GM12873 (cell line): Measurements from ENCODE around the gene IL11RA.

Experiments
- CTCF ChIP-seq: IDR thresholded peaks from 2 replicates; pipeline ENCODE4 v1.5.1; 2012; ENCODE audit warnings: low read depth, mild to moderate bottlenecking, moderate library complexity, low read length, control low read depth; ENCODE audit not compliant: insufficient read depth; ENCODE audit errors: missing control alignments

The IL11RA gene

GRCh38 chr9:34644766-34645314, 7.1 kb upstream of the IL11RA start:
- TF ChIP-seq CTCF, result no peak

GRCh38 chr9:34646211-34647083, 5.5 kb upstream of the IL11RA start, which contains the start of gene GALT:
GALT (plus strand) TSS chr9:34646675; CDS start chr9:34646705, 30 bp downstream.
- TF ChIP-seq CTCF, result peak; percentile 60

GRCh38 chr9:34647084-34647403, 4.9 kb upstream of the IL11RA start:
- no peak for TF ChIP-seq CTCF

DNA sequence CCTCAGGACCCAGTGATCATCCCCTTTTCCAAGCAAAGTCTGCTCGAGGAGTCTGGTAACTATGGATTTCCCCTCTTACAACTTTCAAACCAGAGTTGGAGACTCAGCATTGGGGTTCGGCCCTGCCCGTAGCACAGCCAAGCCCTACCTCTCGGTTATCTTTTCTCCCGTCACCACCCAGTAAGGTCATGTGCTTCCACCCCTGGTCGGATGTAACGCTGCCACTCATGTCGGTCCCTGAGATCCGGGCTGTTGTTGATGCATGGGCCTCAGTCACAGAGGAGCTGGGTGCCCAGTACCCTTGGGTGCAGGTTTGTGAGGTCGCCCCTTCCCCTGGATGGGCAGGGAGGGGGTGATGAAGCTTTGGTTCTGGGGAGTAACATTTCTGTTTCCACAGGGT, 4.3 kb upstream of the IL11RA start:
- TF ChIP-seq CTCF, result no peak

- TF ChIP-seq CTCF, result no peak
These were observed 3.3 kb upstream of the IL11RA start for GRCh38 chr9:34648673-34649072.

DNA sequence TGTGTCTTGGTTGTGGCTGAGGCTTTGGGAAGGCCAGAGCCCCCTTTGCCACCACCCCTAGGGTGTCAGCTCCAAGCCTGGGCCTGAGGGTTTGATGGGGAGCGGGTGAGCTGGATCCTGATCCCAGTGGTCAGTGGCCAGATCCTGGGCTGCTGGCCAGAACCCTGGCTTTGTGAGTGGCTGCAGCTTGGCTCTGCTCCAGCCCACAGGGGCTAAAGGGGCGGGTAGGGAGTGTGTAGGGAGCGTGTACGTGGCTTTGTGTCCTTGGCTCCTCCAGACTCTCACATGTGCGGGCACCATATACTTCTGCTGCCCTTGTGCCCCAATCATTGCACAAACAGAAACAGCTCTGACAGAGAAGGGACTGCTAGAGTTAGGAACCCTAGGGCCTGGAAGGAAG, 1.2 kb upstream of the IL11RA start:
- TF ChIP-seq CTCF, result no peak

- no peak for TF ChIP-seq CTCF
These were observed 664 bp upstream of the IL11RA start for GRCh38 chr9:34651321-34651720.
